HG03432 (cell line): ENCODE data around the gene UGT2B17.

Experiments
- ATAC-seq: cut with Tn5 transposase; IDR thresholded peaks from one replicate; pipeline ENCODE4 v1.9.1; 2021; ENCODE audit warnings: mild to moderate bottlenecking, moderate library complexity; ENCODE audit not compliant: unreplicated experiment

Gene UGT2B17

GRCh38 chr4:68490826-68491457 lies 85.2 kb downstream of the UGT2B17 start:
- no peak for ATAC-seq

- ATAC-seq, result no peak
Observed at GRCh38 chr4:68489338-68489737, 86.8 kb downstream of the UGT2B17 start.
